Upper lobe of left lung (tissue), 4 donors: ENCODE data around the gene SIK3.

ENCODE experiments used
- CTCF ChIP-seq, 6 experiments: fragments of 450-650 bp in 4 of 6; fragments of 200-600 bp in 2 of 6; sonication (generic) in 2 of 6; IDR thresholded peaks; one replicate each; pipeline ENCODE4 v1.5.1; 2016 to 2019; ENCODE audit warnings: antibody characterized with exemption in 6 of 6
- POLR2A ChIP-seq, 4 donors: fragments of 450-650 bp; IDR thresholded peaks; one replicate each; pipeline ENCODE4 v1.5.1; 2016 to 2017; ENCODE audit warnings: antibody characterized with exemption in 4 of 4, mild to moderate bottlenecking in 2 of 4

DNA sequence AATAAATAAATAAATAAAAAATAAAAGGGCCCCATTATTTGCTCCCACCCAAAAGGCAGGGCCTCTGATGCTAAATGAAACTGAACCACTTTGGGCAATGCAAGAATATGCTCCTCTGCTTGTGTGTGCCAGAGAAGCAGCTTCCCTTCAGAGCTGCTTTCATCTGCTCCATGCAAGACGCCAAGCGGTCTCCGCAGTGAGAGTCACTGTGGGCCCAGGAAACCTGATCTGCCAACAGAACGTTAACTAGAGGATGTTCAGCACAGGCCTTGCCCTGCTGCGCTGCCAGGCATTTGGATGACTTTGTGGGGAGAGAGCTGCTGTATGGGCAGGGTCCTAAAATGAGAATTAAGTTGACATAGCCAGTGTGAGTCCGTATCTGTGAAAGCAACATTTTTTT lies 217.1 kb downstream of the SIK3 start:
- TF ChIP-seq CTCF (IDR thresholded peaks at IDR 0.05): no peak
- no peak for TF ChIP-seq POLR2A (IDR thresholded peaks at IDR 0.05)
